ENCODE results near the gene WHRN.

Gene WHRN

DNA sequence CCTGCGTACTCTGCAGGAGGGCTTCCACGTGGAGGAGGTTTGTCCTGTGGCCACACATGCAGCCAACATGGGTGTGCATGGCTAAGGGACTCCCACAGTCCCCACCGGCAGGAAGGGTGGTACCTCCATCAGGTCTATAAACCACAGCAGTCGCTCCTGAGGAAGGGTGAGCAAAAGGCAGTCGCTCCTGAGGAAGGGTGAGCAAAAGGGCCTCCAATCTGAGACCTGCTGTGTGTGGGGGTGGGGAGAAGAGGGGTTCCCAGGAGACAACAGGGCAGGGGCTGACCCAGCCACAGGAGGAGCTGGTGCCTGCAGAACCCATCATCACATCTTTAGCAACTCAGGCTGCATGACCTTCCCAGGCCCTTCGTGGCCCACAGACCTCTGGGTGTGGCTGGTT is 87.2 kb downstream of the WHRN start:
- no peak for DNase-seq (ENCODE audit: low read depth)

DNA sequence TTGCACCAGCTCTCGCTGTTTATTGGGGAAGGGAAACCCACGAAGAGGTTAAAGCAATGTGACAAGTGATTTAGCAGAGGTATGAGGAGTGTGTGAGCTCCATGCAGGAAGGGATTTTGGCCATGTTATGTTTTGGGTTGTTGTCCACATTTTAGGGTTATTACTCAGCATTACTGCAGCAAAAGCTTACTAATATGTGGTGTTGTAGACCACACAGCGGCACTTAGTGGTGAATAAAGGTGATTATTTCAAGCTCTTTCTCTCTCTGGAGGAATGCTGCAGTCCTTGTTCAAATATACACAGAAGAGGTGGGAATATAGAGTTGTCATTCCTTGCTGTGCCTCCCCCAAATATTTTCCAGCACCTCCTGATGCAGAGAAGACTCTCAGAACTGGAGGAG is 87.8 kb downstream of the WHRN start:
- DNase-seq (ENCODE audit: low read depth), result no peak

DNA sequence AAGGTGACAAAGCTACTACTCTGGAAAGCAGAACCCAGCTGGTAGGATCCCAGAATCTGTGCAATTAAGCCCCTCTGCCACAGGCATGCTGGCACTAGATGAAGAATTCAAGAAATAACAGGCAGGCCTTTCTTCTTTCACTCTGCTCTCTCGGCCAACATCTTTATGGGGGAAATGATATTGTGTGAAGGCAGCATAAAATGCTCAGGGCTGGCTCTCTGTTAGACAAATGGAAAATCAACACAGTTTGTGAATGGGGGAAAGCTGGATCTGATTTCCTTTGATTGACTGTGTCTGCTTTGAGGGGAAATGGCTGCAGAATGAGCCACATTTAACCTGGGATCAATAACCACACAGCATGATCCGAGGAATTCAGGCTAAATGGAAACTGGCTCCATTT is 88.4 kb downstream of the WHRN start:
- DNase-seq (ENCODE audit: low read depth), result no peak

DNA sequence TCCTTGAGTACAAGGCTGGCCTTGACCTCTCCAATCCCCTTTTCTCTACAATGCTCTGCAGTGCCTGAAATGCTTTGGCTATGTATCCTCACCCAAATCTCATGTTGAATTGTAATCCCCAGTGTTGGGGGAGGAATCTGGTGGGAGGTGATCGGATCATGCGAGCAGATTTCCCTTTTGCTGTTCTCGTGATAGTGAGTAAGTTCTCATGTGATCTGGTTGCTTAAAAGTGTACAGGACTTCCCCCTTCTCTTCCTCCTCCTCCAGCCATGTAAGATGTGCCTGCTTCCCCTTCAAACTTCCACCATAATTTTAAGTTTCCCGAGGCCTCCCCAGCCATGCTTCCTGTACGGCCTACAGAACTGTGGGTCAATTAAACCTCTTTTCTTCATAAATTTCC is 89.0 kb downstream of the WHRN start:
- no peak for DNase-seq (ENCODE audit: low read depth)

DNA sequence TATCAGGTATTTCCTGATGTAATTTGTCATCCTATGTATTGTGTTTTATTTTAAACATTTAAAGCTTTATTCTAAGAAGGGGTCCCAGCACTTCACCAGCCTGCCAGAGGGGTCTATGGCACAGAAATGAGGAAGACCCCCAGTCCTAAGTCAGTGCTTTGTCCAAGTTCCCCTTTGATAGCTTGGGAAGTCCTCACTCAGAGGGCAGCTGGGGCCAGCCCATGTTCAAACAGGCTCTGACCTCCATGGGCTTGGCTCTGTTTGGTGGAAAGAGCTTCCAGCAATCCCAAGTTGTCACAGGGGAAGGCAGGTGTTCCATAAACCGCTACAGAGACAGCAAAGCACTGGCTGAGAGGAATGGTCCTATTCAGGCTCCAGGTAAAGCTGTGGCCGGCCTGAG is 90.9 kb downstream of the WHRN start:
- DNase-seq (ENCODE audit: low read depth), result no peak

DNA sequence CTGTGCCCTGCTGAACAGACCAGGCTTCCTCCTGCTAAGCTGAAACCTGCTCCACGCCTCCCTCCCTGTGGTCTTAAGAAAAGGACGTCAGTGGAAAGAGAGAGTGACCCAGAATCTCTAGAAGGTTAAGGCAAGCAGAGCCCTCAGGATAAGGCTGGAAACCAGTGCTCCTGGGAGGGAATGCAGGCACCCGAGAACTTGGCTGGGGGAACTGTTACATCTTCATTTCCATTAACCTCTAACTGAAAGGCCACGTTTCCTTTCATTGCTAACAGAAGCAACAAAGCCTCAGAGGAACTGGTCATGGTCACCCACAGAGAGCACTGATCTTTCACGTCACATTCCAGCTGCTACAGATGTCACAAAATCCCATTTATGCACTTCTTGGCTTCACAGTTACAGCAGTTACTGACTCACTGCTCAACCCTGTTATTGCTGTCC is 91.4 kb downstream of the WHRN start:
- no peak for DNase-seq (ENCODE audit: low read depth)

DNA sequence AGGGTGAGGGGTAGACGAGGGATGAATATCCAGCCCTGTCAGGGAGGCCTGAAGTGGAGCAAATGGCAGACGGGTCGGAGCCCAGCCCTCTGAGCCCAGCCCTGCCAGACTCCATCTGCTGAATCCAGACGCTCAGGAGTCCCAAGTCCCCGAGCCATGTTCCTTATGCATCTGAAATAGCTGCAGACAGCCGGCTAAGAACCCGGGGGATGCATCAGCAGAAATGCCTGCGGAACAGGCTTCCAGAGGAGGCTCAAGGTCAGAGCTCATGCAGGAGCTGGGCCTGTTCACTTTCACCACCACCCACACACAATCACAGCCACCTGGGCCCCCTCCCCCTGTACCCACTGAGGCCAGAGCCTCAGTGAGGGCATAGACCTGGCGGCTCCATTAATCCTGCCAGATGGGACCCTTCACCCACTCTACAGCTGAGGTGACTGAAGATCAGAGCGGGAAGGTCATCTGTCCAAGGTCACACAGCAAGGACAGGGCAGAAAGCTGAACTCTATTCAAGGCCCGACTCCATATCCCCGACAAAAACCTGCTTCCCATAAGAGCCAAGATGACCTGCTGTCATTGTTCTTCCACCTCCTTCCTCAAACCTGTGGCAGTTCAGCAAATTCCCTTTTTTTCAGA is 93.1 kb downstream of the WHRN start:
- no peak for DNase-seq (ENCODE audit: low read depth)

DNA sequence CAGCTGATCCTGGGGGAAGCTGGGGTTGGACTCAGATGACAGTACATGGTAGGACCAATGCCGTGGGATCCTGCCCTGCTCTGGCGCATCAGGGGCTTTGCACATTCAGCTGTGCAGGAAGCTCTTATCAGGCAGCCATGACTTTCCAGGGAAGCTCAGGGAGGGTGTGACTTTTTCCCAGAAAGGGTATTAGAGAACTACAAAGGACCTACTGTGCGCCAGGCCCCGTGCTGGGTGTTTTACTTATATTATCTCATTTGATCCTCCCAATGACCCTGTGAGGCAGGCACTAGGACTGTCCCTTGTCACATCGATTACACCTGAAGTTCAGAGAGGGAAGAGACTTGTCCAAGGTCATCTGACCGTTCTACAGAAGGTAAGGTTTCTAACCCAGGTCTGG is 93.8 kb downstream of the WHRN start:
- DNase-seq (ENCODE audit: low read depth), result no peak

DNA sequence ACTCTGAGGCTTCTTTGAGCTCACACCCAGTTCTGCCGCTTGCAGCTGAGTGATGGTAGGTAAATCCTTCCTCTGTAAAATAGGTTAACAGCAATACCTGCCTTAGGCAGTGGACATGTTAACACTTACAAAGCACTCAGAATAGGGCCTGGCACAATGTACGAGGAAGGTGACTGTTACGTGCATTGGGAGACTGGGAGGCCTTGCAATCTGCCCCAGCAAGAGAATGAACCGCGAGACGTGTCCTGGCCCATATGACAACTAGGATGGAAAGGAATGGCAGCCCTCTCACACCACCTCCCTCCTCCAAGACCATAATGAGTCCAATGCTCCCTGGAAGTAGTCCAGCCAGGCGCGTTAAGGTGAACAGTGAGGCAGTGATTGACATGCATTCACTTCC is 94.4 kb downstream of the WHRN start:
- DNase-seq (ENCODE audit: low read depth), result no peak

DNA sequence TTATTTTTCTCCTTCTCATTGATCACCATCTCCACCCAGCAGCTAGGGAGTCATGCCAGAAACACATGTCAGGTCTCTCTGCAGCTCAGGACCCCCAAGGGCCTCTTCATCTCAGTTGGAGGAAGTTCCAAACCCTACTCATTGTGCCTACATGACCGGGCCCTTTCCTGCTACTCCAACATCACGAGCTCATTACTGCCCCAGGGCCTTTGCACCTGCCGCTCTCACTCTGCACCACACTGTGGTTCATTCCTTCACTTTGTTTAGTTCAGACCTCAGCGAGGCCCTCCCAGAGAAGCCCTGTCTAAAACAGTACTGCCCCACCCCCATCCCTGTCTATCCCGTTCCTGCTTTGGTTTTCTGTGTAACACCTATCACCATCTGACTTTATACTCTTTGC is 95.4 kb downstream of the WHRN start:
- DNase-seq (ENCODE audit: low read depth), result no peak

DNA sequence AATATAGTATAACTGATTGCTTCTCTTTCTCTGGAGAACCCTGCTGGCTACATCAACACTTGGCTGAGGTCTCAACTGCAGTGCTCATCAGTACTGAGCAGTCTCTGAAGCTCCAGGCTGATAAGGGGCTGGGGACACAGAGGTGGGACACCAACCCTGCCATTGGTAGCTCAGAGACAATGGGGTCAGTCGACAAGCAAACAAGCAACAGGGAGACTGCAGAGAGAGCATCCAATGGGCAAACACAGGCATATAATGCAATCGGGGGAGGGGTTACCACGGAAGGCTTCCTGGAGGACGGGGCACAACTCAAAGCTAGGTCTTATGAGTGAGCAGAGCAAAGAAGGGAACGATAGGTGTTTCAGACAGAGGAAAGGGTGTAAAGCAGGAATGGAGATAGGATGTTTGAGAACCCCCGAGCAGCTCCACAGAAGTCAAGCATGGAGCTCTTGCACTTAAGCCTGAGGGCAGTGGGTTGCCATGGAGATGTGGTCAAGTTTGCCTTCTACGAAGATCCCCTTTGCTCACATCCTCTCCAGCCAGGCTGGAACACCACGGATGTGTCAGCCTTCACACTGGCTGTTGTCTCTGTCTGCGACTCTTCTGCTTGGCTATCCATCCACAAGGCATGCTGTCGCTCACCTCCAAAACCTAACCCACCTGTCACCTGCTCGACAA is 96.0 kb downstream of the WHRN start:
- no peak for DNase-seq (ENCODE audit: low read depth)

DNA sequence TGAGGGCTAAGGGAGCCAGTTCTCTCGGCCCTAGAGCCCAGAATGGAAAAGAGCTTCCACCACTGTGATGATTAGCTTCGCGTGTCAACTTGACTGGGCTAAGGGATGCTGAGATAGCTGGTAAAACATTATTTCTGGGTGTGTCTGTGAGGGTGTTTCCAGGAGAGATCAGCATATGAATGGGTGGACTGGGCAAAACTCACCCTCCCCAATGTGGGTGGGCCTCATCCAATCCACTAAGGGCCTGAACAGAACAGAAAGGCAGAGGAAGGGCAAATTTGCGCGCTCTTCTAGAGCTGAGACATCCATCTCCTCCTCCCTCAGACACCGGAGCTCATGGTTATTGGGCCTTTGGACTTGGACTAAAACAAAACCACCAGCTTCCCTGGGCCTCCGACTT is 96.6 kb downstream of the WHRN start:
- no peak for DNase-seq (ENCODE audit: low read depth)

DNA sequence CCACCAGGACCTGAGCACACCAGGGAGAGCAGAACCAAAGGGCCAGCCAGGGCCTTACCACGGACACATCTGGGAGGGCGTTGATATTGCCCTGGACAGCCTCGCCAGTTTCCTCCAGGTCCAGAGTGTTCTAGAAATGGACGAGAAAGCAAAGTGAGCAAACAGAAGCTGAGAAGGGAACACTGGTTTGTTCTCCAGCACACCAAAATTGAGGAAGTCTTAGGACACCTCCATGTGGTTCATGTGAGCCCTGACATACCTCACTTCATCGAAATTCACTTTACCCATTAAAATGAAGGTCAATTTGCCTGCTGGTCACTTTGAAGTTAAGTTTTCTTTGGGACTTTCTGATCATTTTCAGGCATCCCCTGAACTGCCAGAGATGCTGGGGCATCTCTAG is 97.4 kb downstream of the WHRN start:
- no peak for DNase-seq (ENCODE audit: low read depth)

DNA sequence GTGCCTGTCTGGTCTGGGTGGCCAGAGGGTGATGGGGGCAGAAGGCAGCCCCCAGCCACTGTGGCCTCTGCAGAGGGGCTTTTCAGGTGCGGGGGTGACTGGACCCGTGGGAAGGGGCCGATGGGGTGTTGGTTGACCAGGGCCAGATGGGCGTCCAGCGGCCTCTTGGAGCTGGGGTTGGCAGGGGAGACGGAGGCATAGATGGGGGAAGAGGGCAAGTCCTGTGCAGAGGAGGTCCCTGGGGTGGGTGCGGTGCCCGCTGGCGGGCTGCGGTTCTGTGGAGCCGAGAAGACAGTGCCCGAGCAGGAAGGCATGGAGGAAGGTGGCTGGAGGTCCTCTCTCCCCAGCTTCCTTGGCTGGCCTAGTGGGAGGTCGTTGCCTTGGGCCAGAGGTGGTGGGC is 98.8 kb downstream of the WHRN start:
- DNase-seq (ENCODE audit: low read depth), result no peak

DNA sequence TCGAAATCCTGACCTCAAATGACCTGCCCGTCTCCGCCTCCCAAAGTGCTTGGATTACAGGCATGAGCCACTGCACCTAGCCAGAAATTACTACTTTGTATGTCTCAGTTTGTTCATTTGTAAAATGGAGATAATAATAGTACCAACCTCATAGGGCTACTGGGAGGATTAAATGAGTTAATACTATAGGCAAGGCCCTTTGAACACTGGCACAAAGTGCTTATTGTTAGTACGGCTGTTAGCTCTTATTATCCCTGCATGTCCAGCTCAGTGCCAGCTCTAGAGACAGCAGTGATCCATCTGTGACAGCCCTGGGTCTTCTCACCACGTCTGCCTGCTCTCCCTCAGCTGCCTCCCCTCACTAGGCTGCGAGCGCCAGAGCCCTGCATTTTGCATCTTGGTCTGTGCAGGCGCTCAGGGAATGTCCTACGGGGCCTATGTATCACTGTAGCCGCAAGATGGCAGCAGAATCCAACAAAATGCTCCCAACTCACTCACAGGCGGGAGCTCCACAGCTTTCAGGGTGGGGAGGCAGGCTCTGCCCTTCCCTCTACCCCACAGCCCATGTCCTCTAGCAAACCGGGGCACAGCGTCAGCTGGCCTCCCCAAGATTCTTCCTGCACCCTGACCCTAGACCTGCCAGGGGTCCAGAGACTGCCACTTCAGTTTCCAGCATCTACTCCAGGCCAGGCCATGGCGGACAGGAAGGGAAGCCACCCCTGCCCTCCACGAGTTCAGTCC is 99.8 kb downstream of the WHRN start:
- DNase-seq (ENCODE audit: low read depth), result no peak

DNA sequence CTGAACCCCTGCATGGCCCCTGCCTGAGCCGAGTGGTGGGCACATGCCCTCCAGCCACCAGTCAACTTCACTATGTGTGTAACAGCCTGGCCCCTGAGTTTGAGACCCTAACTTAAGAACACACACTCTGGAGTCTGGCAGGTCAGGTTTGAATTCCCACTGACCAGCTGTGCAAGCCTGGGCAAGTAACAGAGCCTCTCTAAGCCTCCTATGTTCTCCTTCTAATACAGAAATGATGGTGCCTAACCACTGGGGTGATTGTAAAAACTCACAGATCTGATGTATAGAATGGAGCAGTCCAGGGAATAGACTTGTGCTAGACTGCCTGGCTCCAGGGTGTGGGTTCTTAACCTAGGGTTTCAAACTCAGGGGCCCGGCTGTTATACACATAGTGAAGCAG is 100.7 kb downstream of the WHRN start:
- no peak for DNase-seq (ENCODE audit: low read depth)

DNA sequence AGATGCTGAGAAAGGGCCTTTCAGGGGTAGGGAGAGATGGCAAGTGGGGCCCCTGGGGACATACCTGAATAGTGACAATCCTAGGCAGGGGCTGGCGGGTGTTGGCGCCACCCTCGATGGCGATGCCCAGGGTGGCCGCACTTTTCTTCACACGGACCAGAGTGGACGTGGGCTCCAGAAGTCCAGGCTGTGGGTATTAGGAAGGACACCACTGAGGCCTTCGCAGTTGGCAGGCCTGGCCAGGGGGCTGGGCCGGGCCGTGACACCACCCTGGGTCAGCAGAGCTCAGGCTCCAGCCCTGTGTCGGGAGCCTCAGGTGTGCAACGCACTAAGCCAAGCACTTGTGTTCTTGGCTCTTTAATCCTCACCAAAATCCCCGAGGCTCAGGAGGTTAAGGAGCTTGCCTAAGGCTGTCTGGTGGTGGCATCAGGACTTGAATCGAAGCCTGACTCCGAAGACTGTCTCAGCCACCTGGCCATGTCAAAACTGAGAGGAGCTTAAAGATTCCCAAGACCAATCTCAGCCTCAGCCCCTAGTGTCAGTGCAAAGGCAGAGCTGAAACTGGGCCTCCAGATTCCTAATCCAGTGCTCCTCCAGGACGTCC is 102.0 kb downstream of the WHRN start:
- DNase-seq (ENCODE audit: low read depth), result no peak

DNA sequence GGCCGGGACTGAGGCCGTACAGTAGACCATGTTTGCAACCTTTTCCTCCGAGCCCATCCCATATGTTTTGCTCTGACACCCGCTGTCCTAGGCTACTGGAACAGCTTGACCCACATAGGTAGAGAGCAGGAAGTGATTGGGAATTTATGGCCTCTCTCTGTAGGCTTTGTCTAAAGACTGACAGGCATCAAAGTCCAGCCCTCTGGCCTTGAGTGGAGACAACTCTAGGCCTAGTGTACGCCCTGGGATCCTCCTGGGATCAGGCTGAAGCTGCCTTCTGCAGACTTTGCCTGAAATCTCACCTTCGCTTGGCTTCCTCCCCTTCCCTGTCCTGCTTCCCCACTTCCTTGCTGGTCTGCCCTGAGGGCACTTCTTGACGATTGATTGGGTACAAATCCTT is 103.9 kb downstream of the WHRN start:
- DNase-seq (ENCODE audit: low read depth), result no peak

DNA sequence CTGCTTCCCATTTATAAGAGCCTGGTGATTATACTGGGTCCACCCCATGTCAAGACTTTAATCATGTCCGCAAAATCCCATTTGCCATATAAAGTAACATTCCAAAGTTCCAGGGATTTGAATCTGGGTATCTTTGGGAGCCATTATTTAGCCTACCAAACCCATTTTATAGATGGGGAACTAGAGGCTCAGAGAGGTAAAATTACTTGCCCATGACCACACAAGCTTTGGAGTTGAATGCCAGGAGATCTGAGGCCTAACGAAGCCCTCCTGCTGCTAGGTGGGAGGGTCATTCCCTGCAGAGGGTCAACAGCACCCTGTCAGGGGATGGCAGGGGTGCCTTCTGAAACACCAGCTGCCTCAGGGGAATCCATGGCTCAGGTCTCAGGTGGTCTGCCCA is 104.5 kb downstream of the WHRN start:
- no peak for DNase-seq (ENCODE audit: low read depth)

DNA sequence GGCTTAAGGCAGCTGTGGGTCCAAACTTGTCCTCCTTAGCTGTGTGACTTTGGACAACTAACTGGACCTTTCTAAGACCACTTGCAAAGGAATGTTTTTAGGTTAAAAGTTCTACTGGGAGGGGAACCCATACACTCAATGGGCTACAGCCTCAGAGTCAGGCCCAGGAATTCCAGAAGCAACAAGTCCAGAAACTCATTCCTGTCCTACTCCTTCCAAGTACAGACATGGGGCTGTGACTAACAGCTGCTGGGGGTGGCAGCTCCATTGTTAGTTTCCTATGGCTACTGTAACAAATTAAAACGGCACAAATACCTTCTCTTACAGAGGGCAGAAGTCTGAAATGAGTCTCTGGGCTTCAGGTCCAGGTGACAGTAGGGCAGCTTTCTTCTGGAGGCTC is 105.1 kb downstream of the WHRN start:
- no peak for DNase-seq (ENCODE audit: low read depth)

DNA sequence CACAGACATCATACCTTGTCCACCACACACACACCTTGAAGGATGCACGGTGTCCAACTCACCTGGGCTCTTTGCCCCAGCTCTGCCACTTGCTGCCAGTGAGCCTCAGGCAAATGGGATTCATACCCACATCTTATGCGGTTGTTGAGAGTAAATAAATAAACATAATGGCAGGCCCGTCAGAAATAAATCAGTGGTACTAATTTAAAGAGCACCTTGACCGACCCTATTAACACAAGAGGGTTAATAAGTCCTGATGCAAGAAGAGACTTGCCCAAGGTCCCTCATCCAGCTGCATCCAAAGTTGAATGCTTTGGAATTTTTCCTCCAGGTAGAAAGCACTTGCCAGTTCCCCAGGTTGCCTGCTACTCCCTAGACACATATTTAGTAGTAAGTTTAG is 105.9 kb downstream of the WHRN start:
- DNase-seq (ENCODE audit: low read depth), result no peak

DNA sequence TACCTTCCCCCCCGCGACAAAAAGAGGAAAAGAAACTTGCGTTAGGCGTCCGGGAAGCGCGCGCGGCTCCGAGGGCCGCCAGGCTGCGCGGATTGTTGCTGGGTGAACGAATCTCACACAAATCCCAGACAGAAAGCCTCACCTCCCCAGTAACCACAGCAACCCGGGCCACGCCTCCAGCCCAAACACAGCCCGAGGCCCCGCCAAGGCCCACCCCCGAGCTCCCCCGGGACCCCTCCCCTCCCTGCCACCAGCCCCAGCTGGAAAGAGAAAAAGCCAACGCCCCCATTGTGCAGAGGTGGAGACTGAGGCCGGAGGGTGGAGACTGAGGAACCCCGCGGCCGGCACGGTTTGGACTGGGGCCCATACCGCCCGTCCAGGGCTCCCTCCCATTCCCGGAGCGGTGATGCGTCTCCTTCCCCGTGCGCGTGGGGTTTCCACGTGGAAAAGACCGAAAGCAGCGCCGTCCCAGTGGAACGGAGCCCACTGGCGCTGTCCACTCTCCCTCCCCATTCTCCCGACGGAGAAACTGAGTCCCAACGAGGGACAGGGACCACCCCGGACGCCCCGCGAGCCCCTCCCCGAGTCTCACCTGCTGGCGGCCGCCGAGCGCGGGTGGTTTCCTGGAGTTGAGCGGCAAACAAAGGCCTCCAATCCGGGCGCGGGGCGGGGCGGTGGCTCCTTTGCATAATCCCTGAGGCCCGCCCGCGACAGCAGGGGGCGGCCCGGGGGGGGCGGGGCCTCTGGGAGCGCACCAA is 107.2 kb downstream of the WHRN start:
- DNase-seq (ENCODE audit: low read depth), result no peak

Data from non-pigmented ciliary epithelial cell (primary cell).